Dendritic cell treated with granulocyte-macrophage colony-stimulating factor and Interleukin-4, amounts not matched to agents 40 ng/mL and 50 ng/mL, for 4 days (primary cell): Measurements from ENCODE around the gene ASL.
"Not testable (repeated sequence)": the region's sequence is repeated elsewhere in the genome, so short reads cannot be mapped to it uniquely, and the experiment has no call there.

Experiments used
- H3K27ac Mint-ChIP-seq: one replicate; pipeline ENCODE4 v1.8.0; 2022; ENCODE audit warnings: mild to moderate bottlenecking, mixed read lengths
- H3K27me3 Mint-ChIP-seq: one replicate; pipeline ENCODE4 v1.8.0; 2022; ENCODE audit warnings: mild to moderate bottlenecking, mixed read lengths
- H3K36me3 Mint-ChIP-seq: one replicate; pipeline ENCODE4 v1.8.0; 2022; ENCODE audit warnings: low read depth, mixed read lengths
- H3K4me1 Mint-ChIP-seq: one replicate; pipeline ENCODE4 v1.8.0; 2022; ENCODE audit warnings: low read depth, mixed read lengths
- H3K4me3 Mint-ChIP-seq: one replicate; pipeline ENCODE4 v1.8.0; 2022; ENCODE audit warnings: mild to moderate bottlenecking, moderate library complexity, mixed read lengths
- H3K9me3 Mint-ChIP-seq: one replicate; pipeline ENCODE4 v1.8.0; 2022; ENCODE audit warnings: mixed read lengths
- intact Hi-C: fragments of 100-400 bp; cut with micrococcal nuclease; formaldehyde crosslinking; loops from one replicate; pipeline ENCODE4 v1.15.0; 2022

Gene ASL

GRCh38 chr7:66075590-66076461 is at the start of gene ASL:
Gene ASL, plus strand, starts transcription at chr7:66075819. Its CDS starts 263 bp downstream, at chr7:66076082.
- peaks cover 16% of the 10 kb centered on the region for H3K4me1 Mint-ChIP-seq
- H3K4me3 Mint-ChIP-seq: peak within 1 kb of the TSS; percentile 78
- intact Hi-C loops: loop anchor here (5.0 to 10.0 kb wide), 2 partner anchors 41 to 91 kb away; partner anchors contain the start of gene GUSB
- H3K9me3 Mint-ChIP-seq: no peaks in the 10 kb centered on the region
- H3K36me3 Mint-ChIP-seq: peaks cover 28% of the 10 kb centered on the region
- peak within 1 kb of the TSS; percentile 62 for H3K27ac Mint-ChIP-seq
- peaks cover 2% of the 10 kb centered on the region for H3K27me3 Mint-ChIP-seq

- H3K36me3 Mint-ChIP-seq, H3K9me3 Mint-ChIP-seq, H3K4me3 Mint-ChIP-seq, H3K4me1 Mint-ChIP-seq, H3K27me3 Mint-ChIP-seq, intact Hi-C loops, H3K27ac Mint-ChIP-seq: not testable (repeated sequence)
These were observed 47.3 kb upstream of the ASL start for GRCh38 chr7:66028342-66028741.

- Mint-ChIP-seq H3K36me3 (no peaks in the 10 kb centered on the region), H3K9me3 (no peaks in the 10 kb centered on the region), H3K4me3 (no peak overlapping the region), H3K4me1 (no peaks in the 10 kb centered on the region), H3K27me3 (no peaks in the 10 kb centered on the region), H3K27ac (no peak overlapping the region)
- intact Hi-C loops: no loop called here
These were observed 41.9 kb upstream of the ASL start for GRCh38 chr7:66033471-66034385.

- H3K4me3 Mint-ChIP-seq, H3K27ac Mint-ChIP-seq, intact Hi-C loops, H3K4me1 Mint-ChIP-seq, H3K9me3 Mint-ChIP-seq, H3K27me3 Mint-ChIP-seq, H3K36me3 Mint-ChIP-seq: not testable (repeated sequence)
These were observed 41.1 kb upstream of the ASL start for GRCh38 chr7:66034436-66035010.

GRCh38 chr7:66036382-66036781 is 39.2 kb upstream of the ASL start:
- Mint-ChIP-seq H3K4me3 (no peak overlapping the region), H3K27me3 (peaks cover 2% of the 10 kb centered on the region), H3K36me3 (no peaks in the 10 kb centered on the region), H3K9me3 (no peaks in the 10 kb centered on the region), H3K4me1 (no peaks in the 10 kb centered on the region), H3K27ac (no peak overlapping the region)
- intact Hi-C loops: no loop called here

- Mint-ChIP-seq H3K9me3 (no peaks in the 10 kb centered on the region), H3K36me3 (no peaks in the 10 kb centered on the region), H3K4me3 (no peak overlapping the region), H3K27ac (no peak overlapping the region), H3K27me3 (peaks cover 5% of the 10 kb centered on the region), H3K4me1 (no peaks in the 10 kb centered on the region)
- intact Hi-C loops: no loop called here
These were observed 38.8 kb upstream of the ASL start for GRCh38 chr7:66036788-66037187.

GRCh38 chr7:66039094-66039670 is 36.4 kb upstream of the ASL start:
- H3K36me3 Mint-ChIP-seq: no peaks in the 10 kb centered on the region
- peaks cover 9% of the 10 kb centered on the region for H3K4me1 Mint-ChIP-seq
- no peak overlapping the region for H3K4me3 Mint-ChIP-seq
- intact Hi-C loops: no loop called here
- no peak overlapping the region for H3K27ac Mint-ChIP-seq
- no peaks in the 10 kb centered on the region for H3K9me3 Mint-ChIP-seq
- H3K27me3 Mint-ChIP-seq: peaks cover 22% of the 10 kb centered on the region

GRCh38 chr7:66043681-66044497 is 31.7 kb upstream of the ASL start:
- Mint-ChIP-seq H3K4me3 (peak overlapping the region; percentile 61), H3K27me3 (peaks cover 37% of the 10 kb centered on the region), H3K27ac (no peak overlapping the region), H3K9me3 (no peaks in the 10 kb centered on the region), H3K4me1 (peaks cover 11% of the 10 kb centered on the region), H3K36me3 (no peaks in the 10 kb centered on the region)
- intact Hi-C loops: no loop called here

GRCh38 chr7:66044498-66044854 is 31.1 kb upstream of the ASL start:
- Mint-ChIP-seq H3K4me1 (peaks cover 11% of the 10 kb centered on the region), H3K27me3 (peaks cover 37% of the 10 kb centered on the region), H3K4me3 (peak overlapping the region; percentile 61)
- H3K27ac Mint-ChIP-seq, H3K9me3 Mint-ChIP-seq, intact Hi-C loops, H3K36me3 Mint-ChIP-seq: not testable (repeated sequence)

GRCh38 chr7:66047426-66047825 is 28.2 kb upstream of the ASL start:
- Mint-ChIP-seq H3K27me3 (peaks cover 27% of the 10 kb centered on the region), H3K36me3 (no peaks in the 10 kb centered on the region), H3K4me1 (peaks cover 11% of the 10 kb centered on the region), H3K27ac (no peak overlapping the region), H3K4me3 (no peak overlapping the region), H3K9me3 (no peaks in the 10 kb centered on the region)
- intact Hi-C loops: no loop called here

- H3K36me3 Mint-ChIP-seq, H3K4me1 Mint-ChIP-seq, H3K9me3 Mint-ChIP-seq, H3K27me3 Mint-ChIP-seq, intact Hi-C loops, H3K4me3 Mint-ChIP-seq, H3K27ac Mint-ChIP-seq: not testable (repeated sequence)
These were observed 25.7 kb upstream of the ASL start for GRCh38 chr7:66049886-66050285.

GRCh38 chr7:66050337-66050957 is 25.2 kb upstream of the ASL start:
- Mint-ChIP-seq H3K4me3 (no peak overlapping the region), H3K36me3 (no peaks in the 10 kb centered on the region), H3K27ac (no peak overlapping the region), H3K4me1 (no peaks in the 10 kb centered on the region), H3K27me3 (peaks cover 3% of the 10 kb centered on the region), H3K9me3 (no peaks in the 10 kb centered on the region)
- intact Hi-C loops: no loop called here

- no peak overlapping the region for H3K27ac Mint-ChIP-seq
- H3K36me3 Mint-ChIP-seq: no peaks in the 10 kb centered on the region
- H3K9me3 Mint-ChIP-seq: no peaks in the 10 kb centered on the region
- H3K4me1 Mint-ChIP-seq: no peaks in the 10 kb centered on the region
- no peak overlapping the region for H3K4me3 Mint-ChIP-seq
- intact Hi-C loops: no loop called here
- no peaks in the 10 kb centered on the region for H3K27me3 Mint-ChIP-seq
These were observed 24.6 kb upstream of the ASL start for GRCh38 chr7:66050990-66051448.
